ENCODE measurements around the gene TNFSF8.

TNFSF8 gene, protein sequence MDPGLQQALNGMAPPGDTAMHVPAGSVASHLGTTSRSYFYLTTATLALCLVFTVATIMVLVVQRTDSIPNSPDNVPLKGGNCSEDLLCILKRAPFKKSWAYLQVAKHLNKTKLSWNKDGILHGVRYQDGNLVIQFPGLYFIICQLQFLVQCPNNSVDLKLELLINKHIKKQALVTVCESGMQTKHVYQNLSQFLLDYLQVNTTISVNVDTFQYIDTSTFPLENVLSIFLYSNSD

DNA sequence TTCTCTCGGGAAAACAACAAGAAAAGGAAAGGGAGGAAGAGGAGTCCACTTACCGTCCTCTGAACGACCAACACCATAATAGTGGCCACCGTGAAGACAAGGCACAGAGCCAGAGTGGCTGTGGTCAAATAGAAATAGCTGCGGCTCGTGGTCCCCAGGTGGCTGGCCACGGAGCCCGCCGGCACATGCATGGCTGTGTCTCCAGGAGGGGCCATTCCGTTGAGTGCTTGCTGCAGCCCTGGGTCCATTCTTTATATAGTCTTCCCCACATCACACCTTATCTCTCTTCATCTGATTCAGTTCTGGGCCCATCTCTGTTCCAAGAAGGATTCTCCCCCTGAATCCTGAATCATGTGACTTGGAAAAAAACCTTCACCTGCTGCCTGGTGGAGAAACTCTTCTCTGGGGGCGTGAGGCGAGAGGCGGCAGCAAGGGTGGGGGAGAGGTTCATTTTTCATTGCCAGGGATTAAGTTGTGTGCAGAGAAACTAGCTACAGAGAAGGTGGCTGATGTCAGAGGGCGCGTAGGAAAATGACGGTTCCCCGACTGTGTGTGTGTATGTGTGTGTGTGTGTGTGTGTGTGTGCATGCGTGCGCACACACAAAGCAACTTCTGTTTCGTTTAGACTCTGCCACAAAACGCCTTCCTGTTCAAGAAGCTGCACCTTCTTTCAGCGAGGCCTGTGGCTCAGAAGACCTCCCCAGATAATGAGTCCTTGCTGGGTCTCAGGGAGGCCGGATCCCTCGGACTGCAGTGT lies at the start of gene TNFSF8:
TSS of gene TNFSF8 (minus strand) at position 536 of the 757 bp plus-strand sequence. CDS start at position 248, 288 bp downstream.
- TF ChIP-seq, protein P1, sequence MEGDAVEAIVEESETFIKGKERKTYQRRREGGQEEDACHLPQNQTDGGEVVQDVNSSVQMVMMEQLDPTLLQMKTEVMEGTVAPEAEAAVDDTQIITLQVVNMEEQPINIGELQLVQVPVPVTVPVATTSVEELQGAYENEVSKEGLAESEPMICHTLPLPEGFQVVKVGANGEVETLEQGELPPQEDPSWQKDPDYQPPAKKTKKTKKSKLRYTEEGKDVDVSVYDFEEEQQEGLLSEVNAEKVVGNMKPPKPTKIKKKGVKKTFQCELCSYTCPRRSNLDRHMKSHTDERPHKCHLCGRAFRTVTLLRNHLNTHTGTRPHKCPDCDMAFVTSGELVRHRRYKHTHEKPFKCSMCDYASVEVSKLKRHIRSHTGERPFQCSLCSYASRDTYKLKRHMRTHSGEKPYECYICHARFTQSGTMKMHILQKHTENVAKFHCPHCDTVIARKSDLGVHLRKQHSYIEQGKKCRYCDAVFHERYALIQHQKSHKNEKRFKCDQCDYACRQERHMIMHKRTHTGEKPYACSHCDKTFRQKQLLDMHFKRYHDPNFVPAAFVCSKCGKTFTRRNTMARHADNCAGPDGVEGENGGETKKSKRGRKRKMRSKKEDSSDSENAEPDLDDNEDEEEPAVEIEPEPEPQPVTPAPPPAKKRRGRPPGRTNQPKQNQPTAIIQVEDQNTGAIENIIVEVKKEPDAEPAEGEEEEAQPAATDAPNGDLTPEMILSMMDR (conservative IDR thresholded peaks at IDR 0.05; ENCODE audit: low read depth, low read length): no peak
- DNase-seq (ENCODE audit: low read depth): no peak

DNA sequence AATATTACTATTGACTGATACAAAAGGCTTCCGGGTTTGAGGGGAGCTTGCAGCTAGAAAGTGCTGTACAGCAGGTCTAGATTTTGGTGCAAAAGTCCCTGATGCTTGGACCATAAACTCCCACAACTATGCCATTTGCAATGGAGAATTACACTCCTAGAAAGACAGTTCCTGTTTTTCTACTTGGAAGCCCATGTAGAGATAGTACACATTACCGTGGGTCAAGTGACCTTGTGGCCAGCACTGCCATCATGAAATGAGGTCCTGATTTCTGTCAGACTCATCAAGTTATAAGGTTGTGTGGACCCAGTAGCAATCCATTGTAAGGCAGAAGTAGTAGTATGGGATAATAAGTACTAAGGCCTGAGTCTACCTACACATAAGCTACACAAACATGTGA lies 42.8 kb upstream of the TNFSF8 start:
- no peak for DNase-seq (ENCODE audit: low read depth)
- H3K4me3 ChIP-seq (ENCODE audit: low read depth, low read length): no peak overlapping the region
- TF ChIP-seq, protein P1 (conservative IDR thresholded peaks at IDR 0.05; ENCODE audit: low read depth, low read length): no peak

More for the DNA sequence above, at the start of gene TNFSF8:
- no peak within 1 kb of the TSS for H3K4me3 ChIP-seq (ENCODE audit: low read depth, low read length)

DNA sequence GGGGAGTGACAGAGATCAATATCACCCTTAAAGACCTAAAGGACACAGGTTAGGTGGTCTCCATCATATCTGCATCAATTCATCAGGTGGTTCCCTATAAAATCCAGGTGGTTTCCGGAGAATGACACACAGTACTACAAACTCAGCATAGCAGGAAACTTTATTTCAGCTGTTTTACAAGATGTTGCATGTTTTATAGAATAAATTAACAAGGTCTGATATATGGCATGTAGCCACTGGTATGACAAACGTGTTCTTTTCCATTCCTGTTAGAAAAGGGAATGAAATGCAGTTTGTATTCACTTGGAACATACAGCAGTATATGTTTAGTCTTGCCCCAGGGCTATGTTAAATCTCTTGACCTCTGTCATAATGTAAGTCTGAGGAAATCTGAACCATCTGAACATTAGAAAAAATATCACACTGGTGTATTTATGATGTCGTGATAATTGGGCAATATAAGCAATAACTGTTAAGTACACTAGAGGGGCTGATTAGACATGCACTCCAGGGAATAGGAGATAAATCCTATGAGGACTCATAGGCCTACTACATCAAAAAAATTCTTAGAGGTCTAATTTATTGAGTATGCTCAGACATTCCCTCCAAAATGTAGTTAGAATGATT lies 42.2 kb upstream of the TNFSF8 start:
- DNase-seq (ENCODE audit: low read depth): no peak
- TF ChIP-seq, protein P1 (conservative IDR thresholded peaks at IDR 0.05; ENCODE audit: low read depth, low read length): no peak

DNA sequence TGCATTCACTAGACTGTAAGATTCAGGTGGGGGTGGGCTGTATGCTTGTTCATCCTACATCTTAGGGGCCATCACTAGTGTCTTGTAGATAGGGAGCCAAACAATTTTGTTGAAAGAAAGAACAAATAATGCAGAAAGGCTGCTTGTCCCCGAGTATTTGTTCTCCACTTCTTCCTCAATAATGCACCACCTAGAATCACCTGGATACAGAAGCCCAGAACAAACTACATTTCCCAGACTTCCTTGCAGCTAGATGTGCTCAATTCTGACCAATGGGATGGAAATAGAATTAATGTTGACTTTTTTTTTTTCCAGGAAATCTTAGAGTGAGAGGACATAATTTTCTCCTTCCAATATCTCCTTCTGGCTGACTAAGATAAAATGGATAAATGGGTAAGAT lies 38.9 kb upstream of the TNFSF8 start:
- no peak overlapping the region for H3K4me3 ChIP-seq (ENCODE audit: low read depth, low read length)
- TF ChIP-seq, protein P1 (conservative IDR thresholded peaks at IDR 0.05; ENCODE audit: low read depth, low read length): no peak
- DNase-seq (ENCODE audit: low read depth): peak; percentile 3

More for the DNA sequence above, 42.2 kb upstream of the TNFSF8 start:
- H3K4me3 ChIP-seq (ENCODE audit: low read depth, low read length): no peak overlapping the region

DNA sequence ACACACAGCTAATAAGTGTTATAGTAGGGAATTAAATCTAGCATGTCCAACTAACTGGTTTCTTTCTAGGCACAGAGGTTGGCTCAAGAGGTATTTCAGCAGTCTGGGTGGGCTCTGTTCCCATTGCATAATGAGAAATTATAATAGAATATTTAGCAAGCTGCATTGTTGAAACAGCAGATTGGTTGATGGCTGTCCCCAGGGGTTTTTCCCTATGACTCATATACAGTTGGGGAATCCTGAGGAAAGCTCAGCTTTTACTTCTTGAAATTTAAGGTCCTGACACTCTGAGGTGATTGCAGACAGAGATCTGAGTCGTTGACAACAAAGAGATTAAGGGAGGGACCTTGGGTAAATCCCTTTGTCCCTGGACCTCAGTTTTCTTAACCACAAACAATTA lies 38.3 kb upstream of the TNFSF8 start:
- TF ChIP-seq, protein P1 (conservative IDR thresholded peaks at IDR 0.05; ENCODE audit: low read depth, low read length): no peak
- no peak overlapping the region for H3K4me3 ChIP-seq (ENCODE audit: low read depth, low read length)
- peak; percentile 62 for DNase-seq (ENCODE audit: low read depth)

DNA sequence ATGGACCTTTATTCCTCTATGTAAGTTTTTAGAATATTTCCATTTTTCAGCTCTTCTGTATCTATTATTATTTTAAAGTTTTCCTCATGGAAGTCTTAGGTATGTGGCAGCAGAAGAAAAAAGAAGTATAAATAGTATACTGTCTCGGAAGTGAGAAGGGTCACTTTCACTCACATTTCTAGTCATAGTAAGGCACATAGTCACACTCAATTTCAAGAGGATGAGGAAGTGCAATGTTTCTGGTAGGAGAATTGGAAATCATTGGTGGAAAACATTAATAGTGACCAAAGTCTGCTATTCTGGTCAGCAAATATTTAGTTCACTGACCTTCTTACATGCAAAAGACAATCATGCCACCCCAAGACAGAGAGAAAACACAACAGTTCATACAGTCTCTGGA lies 35.2 kb upstream of the TNFSF8 start:
- no peak overlapping the region for H3K4me3 ChIP-seq (ENCODE audit: low read depth, low read length)
- TF ChIP-seq, protein P1 (conservative IDR thresholded peaks at IDR 0.05; ENCODE audit: low read depth, low read length): no peak
- DNase-seq (ENCODE audit: low read depth): no peak

All from choroid plexus epithelial cell (primary cell).